Glomerular endothelial cell (primary cell): Measurements from ENCODE around the gene PREX1. TPM values are rescaled to one million over a fixed set of nuclear protein-coding genes. Genes with fewer than 3 reads are reported as not detected.
"Not testable (repeated sequence)": the region's sequence is repeated elsewhere in the genome, so short reads cannot be mapped to it uniquely, and the experiment has no call there.

ENCODE experiments used
- DNase-seq: peaks from one replicate; pipeline ENCODE4 v3.0.0-alpha.2; 2011; ENCODE audit warnings: low read depth, low spot score; ENCODE audit errors: extremely low read depth
- total RNA-seq: library from RNA; depleted of rRNA; stranded (reverse); fragments of >200 nt; gene quantifications from 2 replicates; pipeline ENCODE4 v1.2.3, GENCODE V29; 2015

The PREX1 gene
- total RNA-seq, 1 donor from 2014 or later: 105 TPM

GRCh38 chr20:48813930-48814546 is 13.8 kb downstream of the PREX1 start:
- DNase-seq: no peak

GRCh38 chr20:48813446-48813747 is 14.4 kb downstream of the PREX1 start:
- no peak for DNase-seq

DNA sequence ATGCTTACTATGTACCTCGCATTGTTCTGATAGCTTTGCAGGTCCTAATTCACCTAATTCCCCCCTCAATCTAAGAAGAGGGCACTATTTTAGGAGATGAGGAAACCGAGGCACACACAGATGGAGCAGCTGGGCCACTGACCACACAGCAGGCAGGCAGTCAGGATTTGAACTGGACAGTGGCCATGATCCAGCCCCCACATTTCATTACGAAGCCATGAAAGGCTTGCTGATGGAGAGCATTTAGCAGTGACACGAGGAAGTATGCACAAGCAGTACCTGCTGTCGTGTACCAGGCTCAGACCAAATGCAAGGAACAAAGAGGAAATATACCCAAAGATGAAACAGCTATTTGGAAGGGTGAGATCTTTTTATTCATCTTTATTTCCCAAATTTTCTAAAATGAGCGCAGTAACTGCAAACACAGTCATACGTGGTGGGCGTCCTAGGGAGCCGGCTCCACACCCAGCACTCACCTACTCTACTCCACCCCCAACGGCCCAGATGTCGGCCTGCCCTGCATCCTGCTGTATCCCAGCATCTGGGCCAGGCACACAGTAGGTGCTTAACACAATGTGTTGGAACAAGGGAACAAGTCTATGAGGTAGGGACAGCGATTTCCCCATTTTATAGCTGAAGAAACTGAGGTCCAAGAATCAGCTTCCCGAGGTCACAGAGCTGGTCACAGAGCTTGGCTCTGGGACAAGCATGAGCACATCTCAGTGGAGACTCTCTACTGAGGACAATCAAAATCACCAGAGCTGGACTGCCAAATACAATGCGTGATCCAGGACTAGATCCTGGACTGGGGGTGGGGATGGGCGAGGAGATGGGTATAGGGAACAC is 15.0 kb downstream of the PREX1 start:
- DNase-seq: no peak

- not testable (repeated sequence) for DNase-seq
These were observed 15.7 kb downstream of the PREX1 start for GRCh38 chr20:48812114-48812513.

DNA sequence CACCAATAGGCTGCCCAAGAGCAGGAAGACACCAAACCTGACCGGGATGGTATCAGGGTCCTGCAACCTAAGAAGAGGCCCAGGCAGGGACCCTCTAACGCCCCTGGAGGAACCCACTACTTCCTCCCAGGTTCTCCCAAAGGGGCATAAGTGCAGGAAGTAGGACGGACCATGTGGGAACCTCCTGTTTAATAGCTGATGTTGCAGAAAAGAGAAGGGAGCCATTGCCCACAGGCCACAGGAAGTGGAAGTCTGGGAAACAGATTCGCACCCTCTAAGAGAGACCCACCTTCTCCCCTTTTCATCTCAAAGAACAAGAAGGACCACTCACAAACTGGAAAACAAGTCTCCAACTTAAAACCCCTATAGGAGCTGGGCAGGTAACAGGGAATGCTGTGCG is 18.1 kb downstream of the PREX1 start:
- no peak for DNase-seq

- DNase-seq: no peak
These were observed 19.3 kb downstream of the PREX1 start for GRCh38 chr20:48808382-48809034.

DNA sequence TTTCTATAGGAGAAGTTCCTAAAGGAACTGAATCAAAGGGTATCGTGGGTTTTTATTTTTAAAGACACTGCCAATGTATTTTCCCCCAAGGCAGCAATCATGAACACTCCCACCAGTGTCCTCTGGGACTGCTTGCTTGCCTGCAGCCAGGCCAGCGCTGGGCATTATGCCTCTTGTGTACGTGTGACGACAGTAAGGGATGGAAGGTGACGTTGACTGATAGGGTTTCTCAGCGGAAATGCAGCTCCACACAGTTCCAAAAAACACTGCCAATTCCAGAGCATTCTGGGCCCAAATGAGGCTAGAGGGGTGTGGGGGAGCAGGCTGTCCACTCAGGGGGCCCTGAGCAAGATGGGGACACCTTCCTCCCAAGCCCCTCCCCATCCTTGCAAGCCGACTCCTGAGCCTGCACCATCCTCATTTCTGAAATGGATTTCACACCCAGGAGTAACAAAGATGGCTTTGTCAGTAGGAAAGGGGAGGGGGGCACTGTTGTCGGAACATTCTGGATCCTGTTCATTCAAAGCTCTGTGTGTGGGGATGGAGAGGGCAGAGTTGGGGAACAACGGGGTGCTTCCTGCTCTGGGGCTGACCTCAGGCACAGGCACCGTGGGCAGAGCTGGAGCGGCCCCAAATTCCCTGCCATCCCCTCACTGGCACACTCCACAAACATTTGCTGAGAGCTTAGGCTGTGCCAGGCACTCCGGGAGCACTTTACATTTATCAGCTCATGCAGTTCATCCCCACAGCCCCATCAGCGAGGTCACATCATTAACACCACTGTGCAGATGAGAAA is 20.0 kb downstream of the PREX1 start:
- no peak for DNase-seq

GRCh38 chr20:48807051-48807450 is 20.7 kb downstream of the PREX1 start:
- DNase-seq: no peak

DNA sequence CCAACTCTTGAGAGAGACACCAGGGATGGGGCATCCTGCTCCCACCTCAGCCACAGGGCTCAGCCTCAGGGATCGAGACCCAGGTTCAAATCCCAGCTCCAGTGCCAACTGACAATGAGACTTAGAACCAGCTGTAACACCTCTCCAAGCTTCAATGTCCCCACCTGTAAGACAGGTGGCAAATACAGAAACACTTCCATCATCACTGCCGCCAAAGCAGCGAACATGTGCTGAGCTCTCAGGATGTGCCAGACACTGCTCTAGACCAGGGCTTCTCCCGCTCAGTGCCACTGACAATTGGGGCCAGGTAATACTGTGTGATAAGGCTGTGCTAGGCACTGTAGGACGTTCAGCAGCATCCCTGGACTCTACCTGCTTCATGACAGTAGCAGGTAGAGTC is 22.1 kb downstream of the PREX1 start:
- no peak for DNase-seq

DNA sequence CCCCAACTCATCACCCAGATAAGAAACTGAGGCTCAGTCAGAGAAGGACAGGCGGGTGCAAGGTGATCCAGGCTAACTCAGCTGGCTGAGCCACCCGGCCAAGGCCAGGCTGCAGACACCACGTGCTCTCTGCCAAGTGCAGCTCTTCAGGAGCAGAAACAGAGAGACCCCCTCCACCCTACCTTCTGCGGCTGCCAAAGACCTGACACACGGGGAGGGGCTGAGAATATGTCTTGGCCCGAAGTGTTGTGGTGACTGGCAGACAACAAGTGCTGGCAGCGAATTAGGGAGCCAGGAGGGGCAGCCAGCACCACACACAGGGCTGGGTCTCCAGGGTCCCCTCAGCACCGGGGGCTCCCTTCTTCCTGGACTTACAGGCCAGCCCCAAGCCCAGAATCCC is 22.5 kb downstream of the PREX1 start:
- DNase-seq: no peak

- DNase-seq: no peak
These were observed 23.4 kb downstream of the PREX1 start for GRCh38 chr20:48804300-48804980.

- no peak for DNase-seq
These were observed 24.4 kb downstream of the PREX1 start for GRCh38 chr20:48803176-48804053.

GRCh38 chr20:48802647-48803046 is 25.2 kb downstream of the PREX1 start:
- no peak for DNase-seq

GRCh38 chr20:48802216-48802615 is 25.6 kb downstream of the PREX1 start:
- DNase-seq: no peak

GRCh38 chr20:48801197-48801596 is 26.6 kb downstream of the PREX1 start:
- no peak for DNase-seq

GRCh38 chr20:48800177-48800576 is 27.6 kb downstream of the PREX1 start:
- DNase-seq: no peak

DNA sequence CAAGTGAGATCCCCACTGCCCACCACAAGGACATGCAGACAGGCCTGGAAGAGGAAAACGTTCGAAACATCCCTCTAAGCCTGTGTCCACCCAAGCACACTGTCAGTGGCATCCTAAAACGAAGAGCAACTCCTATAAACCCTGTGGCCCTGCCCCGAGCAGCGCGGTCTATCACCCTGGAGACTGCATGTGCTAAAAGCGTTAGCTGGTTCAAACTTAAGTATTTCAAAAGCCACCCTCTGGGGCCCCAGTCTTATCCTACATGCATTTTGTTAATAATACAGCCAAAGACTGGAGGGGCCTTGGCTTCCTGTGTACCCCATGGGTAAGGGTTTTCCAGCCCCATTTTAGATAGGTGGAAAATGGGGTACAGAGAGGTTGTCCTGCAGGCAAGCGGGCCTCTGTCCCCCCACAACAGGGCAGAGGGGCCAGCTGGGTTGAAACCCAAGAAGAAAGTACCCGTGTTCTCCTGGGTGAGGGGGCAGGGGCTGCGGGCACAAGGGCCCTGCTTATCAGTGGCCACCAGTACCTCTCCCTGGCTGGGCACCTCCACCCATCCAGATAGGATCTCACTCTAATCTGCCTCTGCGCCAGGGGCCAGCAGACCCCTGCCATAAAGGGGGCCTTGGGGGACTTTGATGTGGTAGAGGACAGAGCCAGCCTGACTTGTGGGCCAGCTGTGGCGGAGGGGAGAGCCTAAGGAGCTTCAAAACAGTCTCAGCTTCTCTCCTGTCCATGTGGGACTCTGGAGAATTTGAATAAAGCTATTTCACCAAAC is 28.3 kb downstream of the PREX1 start:
- DNase-seq: no peak

GRCh38 chr20:48797850-48798747 is 29.7 kb downstream of the PREX1 start:
- DNase-seq: no peak
